ENCODE results near the gene ITGB3.

Gene ITGB3

DNA sequence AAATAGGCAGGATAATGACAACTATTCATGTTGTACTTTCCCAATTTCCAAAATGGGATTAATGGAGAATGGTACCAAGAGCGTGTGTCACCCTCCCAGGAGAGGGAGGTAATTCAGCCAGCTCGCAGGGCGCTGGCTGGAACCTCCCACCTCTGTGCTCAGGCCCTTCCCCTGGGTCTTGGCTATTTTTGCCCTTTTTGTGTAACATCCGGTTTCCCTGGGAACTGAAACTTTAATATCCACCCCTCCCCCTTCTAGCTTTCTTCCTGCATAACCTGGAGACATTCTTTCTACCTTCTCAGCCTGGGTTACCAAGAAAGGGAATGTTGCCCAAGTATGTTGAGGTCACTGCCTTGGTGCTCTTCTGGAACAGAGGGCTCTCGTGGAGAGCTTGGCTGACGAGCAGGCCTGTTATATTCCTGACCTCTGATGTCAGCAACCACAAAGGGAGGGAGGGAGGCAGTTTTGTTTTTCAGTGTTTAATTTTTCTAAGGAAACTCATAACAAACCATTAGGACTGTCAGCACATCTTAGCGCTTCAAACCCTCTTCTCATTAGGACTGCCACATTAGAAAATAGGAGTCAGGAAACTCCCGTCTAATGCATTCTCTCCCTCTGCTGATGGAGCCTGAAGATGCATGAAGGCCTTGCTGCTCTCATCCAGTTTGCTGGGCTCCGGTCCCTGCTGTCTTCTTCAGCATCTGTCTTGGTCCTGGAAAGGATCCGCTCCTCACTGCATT is 25.6 kb downstream of the ITGB3 start:
- no peak overlapping the region for H3K4me3 ChIP-seq (ENCODE audit: low read depth, low read length)
- no peak for TF ChIP-seq CTCF (IDR thresholded peaks at IDR 0.05; ENCODE audit: low read depth, low read length)

DNA sequence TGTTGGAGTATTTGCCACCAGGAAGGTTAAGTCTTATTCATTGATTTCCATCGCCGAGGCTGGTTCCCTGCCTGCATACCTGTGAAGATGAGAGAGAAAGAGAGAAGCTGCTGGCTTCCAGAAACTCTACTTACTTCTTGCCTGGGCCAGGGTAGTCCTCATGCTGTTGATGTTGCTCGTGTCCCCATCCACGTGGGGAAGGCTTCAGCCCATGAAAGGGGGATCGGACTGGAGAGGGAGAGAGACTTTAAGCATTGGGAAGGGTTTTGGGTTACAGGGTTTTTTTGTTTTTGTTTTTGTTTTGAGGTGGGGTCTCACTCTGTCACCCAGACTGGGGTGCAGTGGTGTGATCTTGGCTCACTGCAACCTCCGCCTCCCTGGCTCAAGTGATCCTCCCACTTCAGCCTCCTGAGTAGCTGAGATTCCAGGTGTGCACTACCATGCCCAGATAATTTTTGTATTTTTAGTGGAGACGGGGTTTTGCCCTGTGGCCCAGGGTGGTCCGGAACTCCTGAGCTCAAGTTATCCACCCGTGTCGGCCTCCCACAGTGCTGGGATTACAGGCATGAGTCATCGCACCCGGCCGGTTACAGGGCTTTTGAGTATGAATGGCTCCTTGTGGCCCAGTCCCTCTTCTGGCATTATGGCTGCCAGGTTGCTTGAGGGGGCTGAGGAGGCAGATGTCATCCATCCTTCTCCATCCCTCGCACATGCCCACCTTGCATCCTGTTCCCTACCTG is 26.6 kb downstream of the ITGB3 start:
- no peak for TF ChIP-seq CTCF (IDR thresholded peaks at IDR 0.05; ENCODE audit: low read depth, low read length)
- H3K4me3 ChIP-seq (ENCODE audit: low read depth, low read length), result no peak overlapping the region

DNA sequence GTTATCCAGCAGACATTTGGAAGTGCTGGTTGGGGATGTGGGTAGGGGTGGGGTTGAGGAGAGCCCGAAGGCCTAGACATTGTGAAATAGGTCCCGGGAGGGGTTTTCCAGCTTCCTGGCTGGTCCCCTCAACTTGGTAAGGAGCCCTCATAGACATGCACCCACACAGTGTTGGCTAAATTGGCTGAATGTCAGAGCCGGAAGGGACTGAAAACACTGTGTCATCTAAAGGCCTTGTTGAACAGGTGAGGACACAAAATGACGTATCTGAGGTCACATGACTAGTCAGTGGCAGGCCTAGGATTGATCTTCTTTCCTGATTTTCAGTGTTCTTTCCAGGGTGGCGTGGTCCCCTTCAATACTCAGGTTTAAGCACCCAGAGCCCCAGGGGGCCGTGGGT is 27.6 kb downstream of the ITGB3 start:
- no peak for TF ChIP-seq CTCF (IDR thresholded peaks at IDR 0.05; ENCODE audit: low read depth, low read length)
- H3K4me3 ChIP-seq (ENCODE audit: low read depth, low read length), result no peak overlapping the region

- H3K4me3 ChIP-seq (ENCODE audit: low read depth, low read length), result no peak overlapping the region
- no peak for TF ChIP-seq CTCF (IDR thresholded peaks at IDR 0.05; ENCODE audit: low read depth, low read length)
These were observed 31.4 kb downstream of the ITGB3 start for GRCh38 chr17:47285003-47285402.

- TF ChIP-seq CTCF (IDR thresholded peaks at IDR 0.05; ENCODE audit: low read depth, low read length), result no peak
- no peak overlapping the region for H3K4me3 ChIP-seq (ENCODE audit: low read depth, low read length)
These were observed 32.7 kb downstream of the ITGB3 start for GRCh38 chr17:47286198-47286914.

GRCh38 chr17:47287068-47287467 is 33.4 kb downstream of the ITGB3 start:
- TF ChIP-seq CTCF (IDR thresholded peaks at IDR 0.05; ENCODE audit: low read depth, low read length), result no peak
- H3K4me3 ChIP-seq (ENCODE audit: low read depth, low read length), result no peak overlapping the region

- H3K4me3 ChIP-seq (ENCODE audit: low read depth, low read length), result no peak overlapping the region
- TF ChIP-seq CTCF (IDR thresholded peaks at IDR 0.05; ENCODE audit: low read depth, low read length), result no peak
These were observed 34.0 kb downstream of the ITGB3 start for GRCh38 chr17:47287639-47288038.

Measured in WI38 (cell line).